HCT116 (cell line): ENCODE data around the gene ABCC11. TPM values are rescaled to one million over a fixed set of nuclear protein-coding genes. Genes with fewer than 3 reads are reported as not detected.

ENCODE experiments used
- ATAC-seq: fragments of 200-7000 bp; cut with Tn5 transposase; 2 replicates; pipeline ENCODE4 v1.9.1; 2020; ENCODE audit warnings: mild to moderate bottlenecking, moderate library complexity
- BruUV-seq: library from RNA; stranded (reverse); fragments of 400-500 nt; replicated peaks from 2 replicates; lab custom pipeline; 2021; lab: Mats Ljungman, UMichigan
- CTCF ChIA-PET: fragments of 300-600 bp; sonication (Branson Sonifier 250); formaldehyde crosslinking; loops from one replicate; lab custom pipeline; 2021; ENCODE audit warnings: antibody characterized with exemption; lab: Charles Lee
- POLR2A ChIA-PET: fragments of 300-600, 350-600 bp; sonication (Branson Sonifier 250); formaldehyde crosslinking; loops from one replicate; lab custom pipeline; 2021; ENCODE audit warnings: antibody characterized with exemption; lab: Charles Lee
- RAD21 ChIA-PET, 2 experiments: fragments of 300-600 bp; sonication (Branson Sonifier 250); formaldehyde crosslinking; loops; one replicate each; lab custom pipeline; 2023; ENCODE audit warnings: low total read pairs in 2 of 2; ENCODE audit not compliant: uncharacterized antibody in 2 of 2, unreplicated experiment in 2 of 2, low non-redundant PET in 1 of 2; lab: Charles Lee
- DNase-seq: peaks from one replicate; pipeline ENCODE4 v3.0.0-alpha.2; 2010; ENCODE audit warnings: low read depth, low spot score
- H2AFZ ChIP-seq: fragments of 200-600 bp; shearing (Covaris generic), sonication (generic); 2 replicates; pipeline ENCODE4 v1.6.1; 2017; ENCODE audit warnings: low read depth, mixed run types, mixed read lengths, antibody characterized with exemption, low read length; ENCODE audit not compliant: poor library complexity, severe bottlenecking
- H3K27ac ChIP-seq: 2 replicates; pipeline ENCODE4 v1.5.1; 2012; ENCODE audit warnings: low read depth, low read length
- H3K27me3 ChIP-seq: fragments of 200-600 bp; sonication (generic); 2 replicates; pipeline ENCODE4 v1.6.1; 2016; ENCODE audit warnings: mixed run types, low read length, mixed read lengths; ENCODE audit not compliant: insufficient read depth
- H3K36me3 ChIP-seq, 2 experiments: fragments of 200-500 bp in 1 of 2; fragments of 200-600 bp in 1 of 2; sonication (Bioruptor generic) in 1 of 2; sonication (generic) in 1 of 2; 2 replicates each; pipeline versions ENCODE4 v1.5.1 to v1.6.1; 2014 to 2016; ENCODE audit warnings: low read length in 2 of 2, inconsistent platforms in 1 of 2, mixed read lengths in 1 of 2, mixed run types in 1 of 2; ENCODE audit not compliant: insufficient read depth in 2 of 2, control insufficient read depth in 1 of 2
- H3K4me1 ChIP-seq, 2 experiments: fragments of 200-600 bp in 1 of 2; sonication (generic) in 1 of 2; 2 replicates each; pipeline versions ENCODE4 v1.5.1 to v1.6.1; 2012 to 2017; ENCODE audit warnings: low read length in 2 of 2, inconsistent platforms in 1 of 2, mild to moderate bottlenecking in 1 of 2, mixed read lengths in 1 of 2, mixed run types in 1 of 2, moderate library complexity in 1 of 2; ENCODE audit not compliant: insufficient read depth in 2 of 2, control insufficient read depth in 1 of 2
- H3K4me2 ChIP-seq: fragments of 200-600 bp; sonication (generic); 2 replicates; pipeline ENCODE4 v1.6.1; 2017; ENCODE audit warnings: mixed run types, low read length, mixed read lengths
- H3K4me3 ChIP-seq, 2 experiments: fragments of 200-600 bp in 1 of 2; sonication (generic) in 1 of 2; replicated peaks in 1 of 2; 2 replicates each; pipeline ENCODE4 v1.5.1; 2011 to 2016; ENCODE audit warnings: low read length in 2 of 2, control low read depth in 1 of 2, low read depth in 1 of 2, mild to moderate bottlenecking in 1 of 2, mixed read lengths in 1 of 2, mixed run types in 1 of 2
- H3K79me2 ChIP-seq: fragments of 200-600 bp; sonication (generic); 2 replicates; pipeline ENCODE4 v1.6.1; 2017; ENCODE audit warnings: mild to moderate bottlenecking, mixed run types, low read length, moderate library complexity, mixed read lengths; ENCODE audit not compliant: insufficient read depth
- H3K9ac ChIP-seq: fragments of 200-600 bp; sonication (generic); 2 replicates; pipeline ENCODE4 v1.6.1; 2016; ENCODE audit warnings: low read length, mixed read lengths
- H3K9me2 ChIP-seq: fragments of 200-600 bp; sonication (generic), shearing (Covaris generic); 2 replicates; pipeline ENCODE4 v1.6.1; 2017; ENCODE audit warnings: mixed run types, mild to moderate bottlenecking, moderate library complexity; ENCODE audit not compliant: insufficient read depth
- H3K9me3 ChIP-seq, 2 experiments: fragments of 200-500 bp in 1 of 2; fragments of 200-600 bp in 1 of 2; sonication (Bioruptor generic) in 1 of 2; sonication (generic) in 1 of 2; 2 replicates each; pipeline ENCODE4 v1.6.1; 2014 to 2017; ENCODE audit warnings: low read length in 2 of 2, mixed read lengths in 2 of 2, inconsistent platforms in 1 of 2, low read depth in 1 of 2, mild to moderate bottlenecking in 1 of 2, mixed run types in 1 of 2, moderate library complexity in 1 of 2; ENCODE audit not compliant: control insufficient read depth in 1 of 2, insufficient read depth in 1 of 2
- H4K20me1 ChIP-seq: fragments of 200-600 bp; sonication (generic), shearing (Covaris generic); 2 replicates; pipeline ENCODE4 v1.6.1; 2017; ENCODE audit warnings: mixed run types, mild to moderate bottlenecking, moderate library complexity; ENCODE audit not compliant: insufficient read depth
- CBX3 ChIP-seq: IDR thresholded peaks from 2 replicates; pipeline ENCODE4 v1.6.1; 2012; ENCODE audit warnings: low read depth
- CEBPB ChIP-seq: IDR thresholded peaks from 2 replicates; pipeline ENCODE4 v1.6.1; 2012; ENCODE audit warnings: low read depth
- CTCF ChIP-seq, 3 experiments: fragments of 200-600 bp in 1 of 3; sonication (generic) in 1 of 3; IDR thresholded peaks in 2 of 3; conservative IDR thresholded peaks in 1 of 3; 2 replicates each; pipeline ENCODE4 v1.5.1; 2012 to 2017; ENCODE audit warnings: low read depth in 2 of 3, low read length in 2 of 3, antibody characterized with exemption in 1 of 3, borderline replicate concordance in 1 of 3, control low read depth in 1 of 3, mild to moderate bottlenecking in 1 of 3, mixed read lengths in 1 of 3, mixed run types in 1 of 3, moderate library complexity in 1 of 3; ENCODE audit not compliant: insufficient read depth in 1 of 3
- ELF1 ChIP-seq: IDR thresholded peaks from 2 replicates; pipeline ENCODE4 v1.6.1; 2012; ENCODE audit warnings: low read depth, borderline replicate concordance
- EZH2 ChIP-seq: fragments of 200-600 bp; sonication (generic); IDR thresholded peaks from 2 replicates; pipeline ENCODE4 v1.6.1; 2017; ENCODE audit warnings: antibody characterized with exemption, mixed run types
- EZH2phosphoT487 ChIP-seq: fragments of 200-600 bp; IDR thresholded peaks from 2 replicates; pipeline ENCODE4 v1.6.1; 2018; ENCODE audit warnings: antibody characterized with exemption, borderline replicate concordance
- FOSL1 ChIP-seq: IDR thresholded peaks from 2 replicates; pipeline ENCODE4 v1.6.1; 2012; ENCODE audit warnings: low read depth
- JUND ChIP-seq: IDR thresholded peaks from 2 replicates; pipeline ENCODE4 v1.6.1; 2012
- POLR2A ChIP-seq: IDR thresholded peaks from 2 replicates; pipeline ENCODE4 v1.7.0; 2011; ENCODE audit warnings: borderline replicate concordance; ENCODE audit not compliant: insufficient read depth, insufficient read length; ENCODE audit errors: extremely low read depth
- POLR2AphosphoS5 ChIP-seq: IDR thresholded peaks from 2 replicates; pipeline ENCODE4 v1.6.1; 2011; ENCODE audit warnings: mild to moderate bottlenecking, low read depth, low read length, moderate library complexity
- REST ChIP-seq: IDR thresholded peaks from 2 replicates; pipeline ENCODE4 v1.6.1; 2012; ENCODE audit warnings: low read depth
- SIN3A ChIP-seq: IDR thresholded peaks from 2 replicates; pipeline ENCODE4 v1.6.1; 2012; ENCODE audit warnings: low read depth
- SRF ChIP-seq: IDR thresholded peaks from 2 replicates; pipeline ENCODE4 v1.6.1; 2012; ENCODE audit warnings: low read depth
- TCF7L2 ChIP-seq: IDR thresholded peaks from 2 replicates; pipeline ENCODE4 v1.7.0; 2011; ENCODE audit warnings: borderline replicate concordance, inconsistent platforms; ENCODE audit not compliant: insufficient read depth, insufficient read length; ENCODE audit errors: extremely low read depth
- YY1 ChIP-seq: IDR thresholded peaks from 2 replicates; pipeline ENCODE4 v1.6.1; 2011; ENCODE audit warnings: low read length, low read depth, moderate library complexity, mild to moderate bottlenecking; ENCODE audit not compliant: insufficient replicate concordance; ENCODE audit errors: extremely low read depth
- ZFX ChIP-seq: fragments of 450-650 bp; IDR thresholded peaks from 2 replicates; pipeline ENCODE4 v1.6.1; 2017
- ZNF274 ChIP-seq: fragments of 200-500 bp; sonication (Bioruptor generic); IDR thresholded peaks from 2 replicates; pipeline ENCODE4 v1.6.1; 2014; ENCODE audit warnings: mild to moderate bottlenecking, low read depth, low read length, inconsistent platforms
- intact Hi-C: fragments of 100-400 bp; cut with micrococcal nuclease; formaldehyde crosslinking; loops from 2 replicates; pipeline ENCODE4 v1.10.0; 2022
- total RNA-seq: library from RNA; stranded (reverse); gene quantifications from one replicate; pipeline ENCODE4 v1.2.1, GENCODE V29; 2021; ENCODE audit not compliant: unreplicated experiment
- TF ChIP-seq, protein P1 (sequence below): IDR thresholded peaks from 2 replicates; pipeline ENCODE4 v1.6.1; 2012
- TF ChIP-seq, protein P2 (sequence below): IDR thresholded peaks from 2 replicates; pipeline ENCODE4 v1.6.1; 2011; ENCODE audit warnings: mild to moderate bottlenecking, low read length, moderate library complexity; ENCODE audit not compliant: insufficient replicate concordance; ENCODE audit errors: extremely low read depth
- TF ChIP-seq, protein P3 (sequence below): IDR thresholded peaks from 2 replicates; pipeline ENCODE4 v1.6.1; 2012

ABCC11 gene
- total RNA-seq, 1 experiment from 2014 or later = 0.54 TPM

GRCh38 chr16:48220891-48221290 is 26.4 kb downstream of the ABCC11 start:
- Histone ChIP-seq H3K27ac (no peak overlapping the region), H3K9me2 (no peaks in the 10 kb centered on the region), H4K20me1 (no peaks in the 10 kb centered on the region), H3K79me2 (no peaks in the 10 kb centered on the region), H3K9ac (no peak overlapping the region), H3K27me3 (no peaks in the 10 kb centered on the region), H2AFZ (no peak overlapping the region), H3K9me3 (no peaks in the 10 kb centered on the region), H3K4me1 (no peaks in the 10 kb centered on the region), H3K36me3 (no peaks in the 10 kb centered on the region), H3K4me2 (no peak overlapping the region), H3K4me3 (no peak overlapping the region)
- TF ChIP-seq SRF = no peak
- TF ChIP-seq ELF1 = no peak
- TF ChIP-seq, protein P1, sequence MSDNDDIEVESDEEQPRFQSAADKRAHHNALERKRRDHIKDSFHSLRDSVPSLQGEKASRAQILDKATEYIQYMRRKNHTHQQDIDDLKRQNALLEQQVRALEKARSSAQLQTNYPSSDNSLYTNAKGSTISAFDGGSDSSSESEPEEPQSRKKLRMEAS = no peak
- TF ChIP-seq SIN3A = no peak
- TF ChIP-seq CTCF (IDR thresholded peaks at IDR 0.05 in 2 of 3, conservative IDR thresholded peaks at IDR 0.05 in 1 of 3; ENCODE audit: borderline replicate concordance in 1 of 3, insufficient read depth in 1 of 3, low read depth in 2 of 3, low read length in 2 of 3) = no peak
- no peak for TF ChIP-seq CBX3
- TF ChIP-seq TCF7L2 = no peak
- TF ChIP-seq YY1 = no peak
- no peak for TF ChIP-seq POLR2AphosphoS5
- no peak for TF ChIP-seq REST
- no peak for TF ChIP-seq POLR2A
- TF ChIP-seq EZH2 = no peak
- TF ChIP-seq FOSL1 = no peak
- no peak for TF ChIP-seq JUND
- TF ChIP-seq, protein P2, sequence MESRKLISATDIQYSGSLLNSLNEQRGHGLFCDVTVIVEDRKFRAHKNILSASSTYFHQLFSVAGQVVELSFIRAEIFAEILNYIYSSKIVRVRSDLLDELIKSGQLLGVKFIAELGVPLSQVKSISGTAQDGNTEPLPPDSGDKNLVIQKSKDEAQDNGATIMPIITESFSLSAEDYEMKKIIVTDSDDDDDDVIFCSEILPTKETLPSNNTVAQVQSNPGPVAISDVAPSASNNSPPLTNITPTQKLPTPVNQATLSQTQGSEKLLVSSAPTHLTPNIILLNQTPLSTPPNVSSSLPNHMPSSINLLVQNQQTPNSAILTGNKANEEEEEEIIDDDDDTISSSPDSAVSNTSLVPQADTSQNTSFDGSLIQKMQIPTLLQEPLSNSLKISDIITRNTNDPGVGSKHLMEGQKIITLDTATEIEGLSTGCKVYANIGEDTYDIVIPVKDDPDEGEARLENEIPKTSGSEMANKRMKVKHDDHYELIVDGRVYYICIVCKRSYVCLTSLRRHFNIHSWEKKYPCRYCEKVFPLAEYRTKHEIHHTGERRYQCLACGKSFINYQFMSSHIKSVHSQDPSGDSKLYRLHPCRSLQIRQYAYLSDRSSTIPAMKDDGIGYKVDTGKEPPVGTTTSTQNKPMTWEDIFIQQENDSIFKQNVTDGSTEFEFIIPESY = no peak
- no peak for TF ChIP-seq CEBPB
- TF ChIP-seq, protein P3, sequence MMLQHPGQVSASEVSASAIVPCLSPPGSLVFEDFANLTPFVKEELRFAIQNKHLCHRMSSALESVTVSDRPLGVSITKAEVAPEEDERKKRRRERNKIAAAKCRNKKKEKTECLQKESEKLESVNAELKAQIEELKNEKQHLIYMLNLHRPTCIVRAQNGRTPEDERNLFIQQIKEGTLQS = no peak
- TF ChIP-seq ZFX = no peak
- no peak for TF ChIP-seq ZNF274
- TF ChIP-seq EZH2phosphoT487 = no peak
- ChIA-PET POLR2A (no interaction called here), RAD21 (no interaction called here), CTCF (no interaction called here)
- no peak for DNase-seq
- intact Hi-C loops = no loop called here
- no TSS peak for BruUV-seq
- ATAC-seq = no peak
